DMS 273 treated with DMSO at 0.1 percent for 48 hours (cell line): ENCODE data around the gene KLHL34.

Experiments used
- DNase-seq: peaks from one replicate; lab custom pipeline; 2025; lab: John Stamatoyannopoulos, UW

The KLHL34 gene, protein sequence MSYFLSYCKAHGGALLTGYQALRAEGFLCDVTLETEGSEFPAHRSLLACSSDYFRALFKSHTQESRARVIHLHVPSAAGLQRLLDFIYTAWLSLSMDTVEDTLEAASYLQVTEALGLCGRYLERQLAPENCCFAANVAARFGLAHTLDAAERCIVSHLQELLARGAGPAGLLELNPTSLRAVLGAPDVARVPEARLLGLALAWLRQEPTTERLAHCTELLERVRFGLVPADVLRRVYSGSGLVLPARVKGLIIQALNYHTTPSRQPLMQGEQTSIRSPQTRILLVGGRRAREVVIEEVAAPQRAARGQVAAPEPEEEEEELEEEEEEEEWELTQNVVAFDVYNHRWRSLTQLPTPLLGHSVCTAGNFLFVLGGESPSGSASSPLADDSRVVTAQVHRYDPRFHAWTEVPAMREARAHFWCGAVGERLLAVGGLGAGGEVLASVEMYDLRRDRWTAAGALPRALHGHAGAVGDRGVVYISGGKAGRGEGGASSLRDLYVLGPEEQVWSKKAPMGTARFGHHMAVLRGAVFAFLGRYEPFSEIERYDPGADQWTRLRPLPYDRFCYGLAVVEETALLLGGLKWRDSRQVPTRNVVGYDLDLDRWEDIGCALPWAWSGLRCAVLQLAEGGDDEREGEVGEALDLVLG

DNA sequence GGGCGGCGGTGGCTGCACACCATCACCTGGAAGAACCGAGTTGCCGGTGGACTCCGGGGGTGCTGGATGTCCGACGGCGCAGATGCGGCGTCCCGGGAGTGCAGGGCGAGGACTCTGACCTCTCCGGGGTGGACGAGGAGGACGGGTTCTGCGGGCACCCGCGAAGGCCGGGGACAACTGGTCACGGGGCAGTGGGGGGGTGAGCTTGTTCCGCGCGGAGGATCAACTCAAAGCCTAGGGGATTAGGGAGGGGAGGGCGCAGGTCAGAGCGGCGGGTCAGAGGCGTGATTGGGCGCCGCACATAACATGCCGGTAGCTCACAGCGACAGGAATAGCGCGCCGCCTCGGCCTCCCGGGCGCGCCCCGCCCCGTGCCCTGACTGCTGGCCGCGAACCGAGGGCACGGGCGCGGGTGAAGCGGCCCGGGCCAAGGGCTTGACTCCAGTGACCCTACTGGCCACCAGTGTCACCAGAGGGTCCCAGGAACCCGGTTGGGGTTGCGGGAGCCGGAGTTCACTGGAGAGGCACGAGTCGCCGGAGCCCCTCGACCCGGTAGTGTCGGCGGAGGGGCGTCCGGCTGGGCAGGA lies at the start of gene KLHL34:
Gene KLHL34 (minus strand): TSS at position 179 of the 586 bp plus-strand sequence. CDS start 542 bp downstream, outside the sequence.
- no peak for DNase-seq

DNA sequence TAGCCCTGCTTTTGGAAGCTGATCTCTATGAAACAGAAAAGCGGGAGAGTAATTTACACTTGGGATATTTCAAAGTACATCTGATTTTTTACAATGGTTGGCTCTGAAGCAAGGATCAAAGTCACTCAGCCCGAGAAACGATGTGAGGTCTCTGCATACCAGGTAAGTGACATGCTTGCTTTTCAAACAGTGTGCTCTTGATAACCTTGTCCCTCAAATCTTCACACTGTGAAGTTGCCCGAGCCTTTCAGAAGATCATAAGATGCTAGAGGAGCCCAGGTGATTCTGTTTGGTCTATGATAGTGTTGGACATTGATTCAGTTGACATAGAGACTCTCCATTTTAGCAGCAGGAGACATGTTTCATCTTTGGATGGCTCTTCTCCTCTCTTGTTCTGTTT lies 47.1 kb upstream of the KLHL34 start:
- no peak for DNase-seq

- DNase-seq: no peak
These were observed 44.6 kb upstream of the KLHL34 start for GRCh38 chrX:21702725-21703124.

- no peak for DNase-seq
These were observed 42.8 kb upstream of the KLHL34 start for GRCh38 chrX:21700967-21701366.

- no peak for DNase-seq
These were observed 42.1 kb upstream of the KLHL34 start for GRCh38 chrX:21700275-21700674.

DNA sequence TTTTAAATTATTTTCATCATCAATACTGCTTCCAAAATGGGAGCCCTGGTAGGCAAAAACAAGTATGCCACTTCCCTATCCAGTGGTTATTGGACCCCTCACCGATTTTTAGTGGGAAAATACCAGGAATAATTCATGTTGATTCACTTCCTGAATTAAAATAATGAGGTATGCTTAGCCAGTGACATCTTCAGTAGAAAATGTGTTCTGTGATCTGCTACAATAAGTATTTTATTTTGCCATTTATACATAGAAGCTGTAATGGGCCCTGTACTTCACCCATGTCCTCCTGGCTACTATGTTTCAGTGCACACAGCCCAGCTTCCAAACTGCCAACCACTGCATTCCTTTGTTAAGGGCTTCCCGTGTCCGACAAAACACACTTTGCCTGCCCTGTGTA lies 41.0 kb upstream of the KLHL34 start:
- DNase-seq: no peak

GRCh38 chrX:21698272-21698671 lies 40.1 kb upstream of the KLHL34 start:
- no peak for DNase-seq

- DNase-seq: no peak
These were observed 33.4 kb upstream of the KLHL34 start for GRCh38 chrX:21691512-21692018.

- no peak for DNase-seq
These were observed 25.8 kb upstream of the KLHL34 start for GRCh38 chrX:21683941-21684340.

- no peak for DNase-seq
These were observed 20.0 kb upstream of the KLHL34 start for GRCh38 chrX:21678048-21678612.

DNA sequence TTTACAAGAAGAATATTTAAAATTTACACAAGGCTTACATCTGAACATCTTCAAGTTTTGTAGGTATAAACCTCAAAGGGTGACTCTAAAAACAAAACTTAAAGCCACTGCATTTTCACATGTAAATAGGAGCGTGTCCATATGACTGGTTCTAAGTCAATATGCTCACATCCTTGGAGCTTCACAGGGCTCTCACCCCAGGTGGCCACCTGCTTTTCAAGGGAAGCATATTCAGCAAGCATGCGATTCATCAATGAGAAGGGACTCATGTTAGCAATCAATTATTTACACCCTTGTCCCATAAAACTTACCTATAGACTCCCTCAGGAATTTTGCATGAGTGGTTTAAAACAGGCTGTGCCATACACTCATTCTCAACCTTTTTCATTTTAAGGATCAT lies 17.8 kb upstream of the KLHL34 start:
- DNase-seq: no peak

GRCh38 chrX:21674430-21675186 lies 16.5 kb upstream of the KLHL34 start:
- no peak for DNase-seq

GRCh38 chrX:21666679-21667078 lies 8.5 kb upstream of the KLHL34 start:
- DNase-seq: no peak

DNA sequence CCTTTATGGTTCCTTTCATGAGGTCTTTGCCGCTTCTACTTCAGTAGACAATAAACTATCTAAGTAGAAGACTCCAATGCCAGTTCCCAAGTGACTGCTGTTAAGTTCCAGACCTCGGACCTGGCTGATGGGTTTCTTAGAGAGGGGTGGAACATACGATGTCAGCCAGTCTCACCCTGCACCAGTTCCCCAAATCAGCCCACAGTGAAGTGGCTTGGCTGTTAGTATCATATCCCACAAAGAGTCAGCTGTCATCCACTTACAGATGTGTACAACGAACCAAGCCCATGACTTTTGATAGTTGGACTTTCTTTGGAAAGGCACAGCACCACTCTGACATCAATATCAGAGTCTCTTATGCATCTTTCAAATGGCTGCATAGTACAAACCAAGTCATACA lies 8.1 kb upstream of the KLHL34 start:
- DNase-seq: no peak

- DNase-seq: no peak
These were observed 4.6 kb upstream of the KLHL34 start for GRCh38 chrX:21662761-21663160.

DNA sequence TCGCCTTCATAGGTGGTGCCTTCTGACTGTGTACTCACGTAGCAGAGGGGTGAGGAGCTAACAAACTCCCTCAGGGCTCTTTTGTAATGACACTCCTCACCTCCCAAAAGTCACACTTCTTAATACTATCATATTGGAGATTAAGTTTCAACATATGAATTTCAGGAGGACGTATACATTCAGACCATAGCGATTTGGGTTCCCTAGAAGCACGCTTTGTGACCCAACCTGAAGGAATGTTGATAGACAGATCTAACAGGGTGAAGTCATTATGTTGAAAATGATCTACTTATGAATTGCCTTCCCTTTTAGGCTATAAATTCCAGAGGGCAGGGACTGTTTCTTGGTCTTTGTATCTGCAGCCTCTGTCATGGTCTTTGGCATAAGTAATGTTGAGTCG lies 3.2 kb upstream of the KLHL34 start:
- no peak for DNase-seq

DNA sequence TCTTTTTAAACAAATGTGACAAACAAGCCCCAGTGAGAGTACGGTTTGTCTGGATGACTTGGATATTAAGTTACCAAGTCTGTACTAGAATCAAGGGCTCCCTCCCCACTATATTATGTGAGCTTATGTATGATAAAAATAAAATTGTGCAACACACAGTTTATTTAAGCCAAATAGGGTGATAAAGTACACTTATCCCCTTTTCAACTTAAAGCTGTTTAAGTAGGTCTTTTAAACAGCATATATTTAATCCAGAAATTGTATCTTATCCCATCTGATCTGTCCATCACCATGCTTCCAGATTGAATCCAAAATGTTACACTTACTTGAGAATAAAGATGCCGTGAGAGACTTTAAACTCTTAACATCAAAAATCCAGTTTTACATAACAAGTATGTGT lies 2.0 kb upstream of the KLHL34 start:
- DNase-seq: no peak

DNA sequence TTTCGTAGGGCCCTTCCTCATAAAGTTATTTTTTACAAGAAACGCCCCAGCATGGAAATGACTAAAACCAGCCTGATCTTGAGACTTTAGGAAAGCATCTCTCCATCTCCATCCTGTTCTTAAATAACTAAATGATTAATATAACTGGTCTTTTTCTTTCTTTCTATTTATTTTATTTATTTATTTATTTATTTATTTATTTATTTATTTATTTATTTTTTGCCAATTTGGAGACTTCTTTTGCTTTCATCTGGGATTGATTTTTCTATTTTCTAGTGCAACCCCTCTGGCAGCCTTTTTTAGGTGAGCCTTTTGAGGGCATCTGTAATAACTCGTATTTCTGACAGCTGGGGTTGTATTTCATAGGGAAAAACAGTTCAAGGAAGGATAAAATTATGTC lies 1.2 kb upstream of the KLHL34 start:
- no peak for DNase-seq

GRCh38 chrX:21658746-21659145 lies 616 bp upstream of the KLHL34 start:
- DNase-seq: no peak

DNA sequence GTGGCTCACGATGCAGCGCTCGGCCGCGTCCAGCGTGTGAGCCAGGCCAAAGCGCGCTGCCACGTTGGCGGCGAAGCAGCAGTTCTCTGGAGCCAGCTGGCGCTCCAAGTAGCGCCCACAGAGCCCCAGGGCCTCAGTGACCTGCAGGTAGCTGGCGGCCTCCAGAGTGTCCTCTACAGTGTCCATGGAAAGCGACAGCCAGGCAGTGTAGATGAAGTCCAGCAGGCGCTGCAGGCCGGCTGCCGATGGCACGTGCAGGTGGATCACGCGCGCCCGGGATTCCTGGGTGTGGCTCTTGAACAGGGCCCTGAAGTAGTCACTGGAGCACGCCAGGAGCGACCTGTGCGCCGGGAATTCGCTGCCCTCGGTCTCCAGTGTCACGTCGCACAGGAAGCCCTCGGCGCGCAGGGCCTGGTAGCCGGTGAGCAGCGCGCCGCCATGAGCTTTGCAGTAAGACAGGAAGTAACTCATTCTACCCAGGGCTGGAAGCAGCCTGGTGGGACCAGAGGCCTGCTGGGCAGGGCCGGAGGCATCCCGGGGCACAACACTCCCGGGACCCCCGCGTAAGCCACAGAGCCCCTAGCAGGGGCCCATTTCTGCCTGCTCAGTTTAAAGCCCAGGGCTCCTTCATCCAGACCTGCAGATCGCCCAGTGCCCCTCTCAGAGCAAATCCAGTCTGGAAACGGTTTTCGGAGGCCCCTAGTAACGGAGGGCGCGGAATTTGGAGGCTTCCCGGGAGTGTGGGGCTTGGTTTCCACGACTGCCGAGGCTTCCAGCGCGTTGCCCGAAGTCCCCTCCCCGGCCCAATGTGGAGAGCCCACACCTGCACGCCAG lies 595 bp downstream of the KLHL34 start:
- DNase-seq: no peak
